Measurements from ENCODE around the gene POP4. TPM values are rescaled to one million over a fixed set of nuclear protein-coding genes. Genes with fewer than 3 reads are reported as not detected.

POP4 gene
- polyA plus RNA-seq, 3 donors, result 73.3 to 75.3 (median 73.9) TPM

GRCh38 chr19:29629836-29630534 lies 23.9 kb downstream of the POP4 start:
- DNase-seq (ENCODE audit: low read depth in 3 of 3, low spot score in 2 of 3), result no peak

GRCh38 chr19:29630655-29631054 lies 24.6 kb downstream of the POP4 start:
- DNase-seq (ENCODE audit: low read depth in 3 of 3, low spot score in 2 of 3), result no peak

GRCh38 chr19:29631450-29631849 lies 25.4 kb downstream of the POP4 start:
- no peak for DNase-seq (ENCODE audit: low read depth in 3 of 3, low spot score in 2 of 3)

GRCh38 chr19:29634002-29634401 lies 27.9 kb downstream of the POP4 start:
- no peak for DNase-seq (ENCODE audit: low read depth in 3 of 3, low spot score in 2 of 3)

- DNase-seq (ENCODE audit: low read depth in 3 of 3, low spot score in 2 of 3), result no peak
Measured at GRCh38 chr19:29634423-29635130, 28.5 kb downstream of the POP4 start.

GRCh38 chr19:29635963-29636362 lies 29.9 kb downstream of the POP4 start:
- no peak for DNase-seq (ENCODE audit: low read depth in 3 of 3, low spot score in 2 of 3)

GRCh38 chr19:29636553-29637360 lies 30.7 kb downstream of the POP4 start:
- DNase-seq (ENCODE audit: low read depth in 3 of 3, low spot score in 2 of 3), result no peak

- DNase-seq (ENCODE audit: low read depth in 3 of 3, low spot score in 2 of 3), result no peak
Measured at GRCh38 chr19:29639086-29639485, 33.0 kb downstream of the POP4 start.

GRCh38 chr19:29640231-29640630 lies 34.1 kb downstream of the POP4 start:
- DNase-seq (ENCODE audit: low read depth in 3 of 3, low spot score in 2 of 3), result no peak

- DNase-seq (ENCODE audit: low read depth in 3 of 3, low spot score in 2 of 3), result no peak
Measured at GRCh38 chr19:29641597-29641996, 35.5 kb downstream of the POP4 start.

GRCh38 chr19:29643361-29643935 lies 37.4 kb downstream of the POP4 start:
- no peak for DNase-seq (ENCODE audit: low read depth in 3 of 3, low spot score in 2 of 3)

- no peak for DNase-seq (ENCODE audit: low read depth in 3 of 3, low spot score in 2 of 3)
Measured at GRCh38 chr19:29644210-29644609, 38.1 kb downstream of the POP4 start.

GRCh38 chr19:29645491-29645867 lies 39.4 kb downstream of the POP4 start:
- DNase-seq (ENCODE audit: low read depth in 3 of 3, low spot score in 2 of 3), result no peak

- no peak for DNase-seq (ENCODE audit: low read depth in 3 of 3, low spot score in 2 of 3)
Measured at GRCh38 chr19:29645911-29646310, 39.8 kb downstream of the POP4 start.

- DNase-seq (ENCODE audit: low read depth in 3 of 3, low spot score in 2 of 3), result no peak
Measured at GRCh38 chr19:29650772-29651387, 44.8 kb downstream of the POP4 start.

- no peak for DNase-seq (ENCODE audit: low read depth in 3 of 3, low spot score in 2 of 3)
Measured at GRCh38 chr19:29651622-29652394, 45.7 kb downstream of the POP4 start.

GRCh38 chr19:29653398-29653797 lies 47.3 kb downstream of the POP4 start:
- DNase-seq (ENCODE audit: low read depth in 3 of 3, low spot score in 2 of 3), result no peak

GRCh38 chr19:29655648-29656335 lies 49.7 kb downstream of the POP4 start:
- DNase-seq (ENCODE audit: low read depth in 3 of 3, low spot score in 2 of 3), result no peak

GRCh38 chr19:29658221-29658991 lies 52.3 kb downstream of the POP4 start:
- DNase-seq (ENCODE audit: low read depth in 3 of 3, low spot score in 2 of 3), result no peak
